A673 (cell line): ENCODE data around the gene FAIM.

Experiments
- EZH2 ChIP-seq: fragments of 200-600 bp; sonication (generic); IDR thresholded peaks from 2 replicates; pipeline ENCODE4 v1.6.1; 2017; ENCODE audit warnings: borderline replicate concordance, low read depth, mild to moderate bottlenecking, mixed read lengths, antibody characterized with exemption, low read length; ENCODE audit not compliant: poor library complexity, severe bottlenecking
- TF ChIP-seq, protein P1 (sequence below): fragments of 300-800, 200-600 bp; sonication (generic); conservative IDR thresholded peaks from 2 replicates; pipeline ENCODE4 v1.5.1; 2017; ENCODE audit warnings: low read depth, mild to moderate bottlenecking, antibody characterized with exemption, low read length, moderate library complexity, mixed read lengths

DNA sequence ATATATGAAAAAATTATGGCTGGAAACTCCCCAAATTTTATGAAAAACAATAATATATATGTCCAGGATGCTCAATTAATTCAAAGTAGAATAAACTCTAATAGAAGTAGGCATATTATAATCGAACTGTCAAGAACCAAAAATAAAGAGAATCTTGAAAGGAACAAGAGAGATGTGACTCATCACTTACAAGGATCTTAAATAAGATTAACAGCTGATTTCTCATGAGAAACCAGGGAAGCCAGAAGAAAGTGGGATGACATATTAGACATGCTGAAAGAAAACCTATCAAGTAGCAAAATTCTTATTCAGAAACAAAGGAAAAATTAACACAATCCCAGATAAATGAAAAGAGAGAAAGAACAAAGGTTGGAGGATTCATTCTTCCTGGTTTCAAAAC is 66.8 kb downstream of the FAIM start:
- TF ChIP-seq EZH2: no peak
- TF ChIP-seq, protein P1, sequence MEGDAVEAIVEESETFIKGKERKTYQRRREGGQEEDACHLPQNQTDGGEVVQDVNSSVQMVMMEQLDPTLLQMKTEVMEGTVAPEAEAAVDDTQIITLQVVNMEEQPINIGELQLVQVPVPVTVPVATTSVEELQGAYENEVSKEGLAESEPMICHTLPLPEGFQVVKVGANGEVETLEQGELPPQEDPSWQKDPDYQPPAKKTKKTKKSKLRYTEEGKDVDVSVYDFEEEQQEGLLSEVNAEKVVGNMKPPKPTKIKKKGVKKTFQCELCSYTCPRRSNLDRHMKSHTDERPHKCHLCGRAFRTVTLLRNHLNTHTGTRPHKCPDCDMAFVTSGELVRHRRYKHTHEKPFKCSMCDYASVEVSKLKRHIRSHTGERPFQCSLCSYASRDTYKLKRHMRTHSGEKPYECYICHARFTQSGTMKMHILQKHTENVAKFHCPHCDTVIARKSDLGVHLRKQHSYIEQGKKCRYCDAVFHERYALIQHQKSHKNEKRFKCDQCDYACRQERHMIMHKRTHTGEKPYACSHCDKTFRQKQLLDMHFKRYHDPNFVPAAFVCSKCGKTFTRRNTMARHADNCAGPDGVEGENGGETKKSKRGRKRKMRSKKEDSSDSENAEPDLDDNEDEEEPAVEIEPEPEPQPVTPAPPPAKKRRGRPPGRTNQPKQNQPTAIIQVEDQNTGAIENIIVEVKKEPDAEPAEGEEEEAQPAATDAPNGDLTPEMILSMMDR: no peak
